HepG2 (cell line): ENCODE measurements around the gene IL4I1. TPM values are rescaled to one million over a fixed set of nuclear protein-coding genes. Genes with fewer than 3 reads are reported as not detected.

ENCODE experiments used
- ATAC-seq: fragments of 200-7000 bp; cut with Tn5 transposase; 3 replicates; pipeline ENCODE4 v1.9.1; 2020; ENCODE audit warnings: mild to moderate bottlenecking, moderate library complexity
- BruUV-seq: library from RNA; stranded (reverse); fragments of 400-500 nt; replicated peaks from 2 replicates; lab custom pipeline; 2021; lab: Mats Ljungman, UMichigan
- CTCF ChIA-PET: fragments of 300-600 bp; formaldehyde crosslinking; extraction: SDS; loops from one replicate; lab custom pipeline; 2021; ENCODE audit warnings: low total read pairs, inconsistent platforms, low intra/inter-chr PET ratio; lab: Yijun Ruan, JAX
- POLR2A ChIA-PET: fragments of 350-600 bp; sonication (Branson Sonifier 250); formaldehyde crosslinking; loops from one replicate; lab custom pipeline; 2020; ENCODE audit warnings: antibody characterized with exemption, inconsistent platforms; lab: Yijun Ruan, JAX
- DNase-seq: peaks from one replicate; pipeline ENCODE4 v3.0.0-alpha.2; 2015; ENCODE audit warnings: low spot score
- FAIRE-seq: peaks from 3 replicates; lab custom pipeline; 2011; peaks lifted over from hg19 to GRCh38; lab: Jason Lieb, UNC
- H2AFZ ChIP-seq: one replicate; pipeline ENCODE4 v1.6.1; 2011; ENCODE audit warnings: low read length, inconsistent platforms
- H3K27ac ChIP-seq: fragments of 300-600 bp; 3 replicates; pipeline ENCODE4 v1.8.0; 2011; ENCODE audit warnings: mixed run types, mild to moderate bottlenecking, mixed read lengths, low read length, inconsistent platforms; ENCODE audit not compliant: insufficient read depth; ENCODE audit errors: extremely low read length
- H3K27me3 ChIP-seq, 2 experiments: fragments of 200-600 bp in 1 of 2; 2 replicates in 1 of 2; 3 replicates in 1 of 2; pipeline versions ENCODE4 v1.6.0 to v1.8.0; 2011; ENCODE audit warnings: low read length in 2 of 2, mild to moderate bottlenecking in 2 of 2, moderate library complexity in 2 of 2, inconsistent platforms in 1 of 2; ENCODE audit not compliant: insufficient read depth in 2 of 2, control insufficient read depth in 1 of 2
- H3K36me3 ChIP-seq, 2 experiments: fragments of 200-600 bp in 1 of 2; replicated peaks in 1 of 2; 2 replicates in 1 of 2; 3 replicates in 1 of 2; pipeline versions ENCODE4 v1.5.1 to v1.8.0; 2011; ENCODE audit warnings: low read length in 2 of 2, inconsistent platforms in 1 of 2; ENCODE audit not compliant: insufficient read depth in 2 of 2, control insufficient read depth in 1 of 2
- H3K4me1 ChIP-seq: 2 replicates; pipeline ENCODE4 v1.5.1; 2012; ENCODE audit warnings: low read length, inconsistent platforms; ENCODE audit not compliant: insufficient read depth
- H3K4me2 ChIP-seq: 2 replicates; pipeline ENCODE4 v1.6.0; 2011; ENCODE audit warnings: low read depth, low read length, inconsistent platforms
- H3K4me3 ChIP-seq, 3 experiments: fragments of 200-600 bp in 1 of 3; sonication (generic), shearing (Covaris generic) in 1 of 3; replicated peaks in 1 of 3; 2 replicates each; pipeline ENCODE4 v1.5.1; 2011 to 2016; ENCODE audit warnings: low read length in 3 of 3, inconsistent platforms in 2 of 3, low read depth in 2 of 3, mild to moderate bottlenecking in 2 of 3, control low read depth in 1 of 3, mixed read lengths in 1 of 3; ENCODE audit not compliant: insufficient read depth in 1 of 3
- H3K79me2 ChIP-seq: one replicate; pipeline ENCODE4 v1.6.1; 2011; ENCODE audit warnings: low read length, inconsistent platforms; ENCODE audit not compliant: insufficient read depth
- H3K9ac ChIP-seq: 2 replicates; pipeline ENCODE4 v1.6.0; 2011; ENCODE audit warnings: mild to moderate bottlenecking, low read depth, low read length, inconsistent platforms; ENCODE audit not compliant: insufficient read depth
- H3K9me3 ChIP-seq: 2 replicates; pipeline ENCODE4 v1.5.1; 2012; ENCODE audit warnings: mild to moderate bottlenecking, low read length
- H4K20me1 ChIP-seq: 2 replicates; pipeline ENCODE4 v1.6.0; 2011; ENCODE audit warnings: inconsistent platforms, mild to moderate bottlenecking, low read length, moderate library complexity; ENCODE audit not compliant: insufficient read depth
- ATF7-NPFF ChIP-seq: sonication (generic); formaldehyde crosslinking; IDR thresholded peaks from 2 replicates; pipeline ENCODE4 v1.8.1; 2023; ENCODE audit warnings: mild to moderate bottlenecking, low read depth, missing genetic modification reagents, moderate library complexity
- BCLAF1 ChIP-seq: fragments of 450-650 bp; IDR thresholded peaks from 2 replicates; pipeline ENCODE4 v1.6.1; 2017; ENCODE audit warnings: mild to moderate bottlenecking
- EZH2 ChIP-seq: conservative IDR thresholded peaks from 2 replicates; pipeline ENCODE4 v1.6.1; 2012; ENCODE audit warnings: mild to moderate bottlenecking, low read depth, low read length, moderate library complexity
- FOXK1 ChIP-seq: sonication (generic); formaldehyde crosslinking; IDR thresholded peaks from 2 replicates; pipeline ENCODE4 v1.4.0; 2020; ENCODE audit warnings: low read depth, missing genetic modification reagents, borderline replicate concordance
- HNRNPK ChIP-seq: fragments of 200-400 bp; formaldehyde crosslinking; IDR thresholded peaks from 2 replicates; pipeline ENCODE4 v1.6.1; 2018; ENCODE audit warnings: low read length, low read depth, moderate library complexity, mild to moderate bottlenecking; ENCODE audit not compliant: poor library complexity, severe bottlenecking
- JARID2 ChIP-seq: sonication (generic); formaldehyde crosslinking; IDR thresholded peaks from 2 replicates; pipeline ENCODE4 v1.8.1; 2023; ENCODE audit warnings: missing genetic modification reagents, inconsistent platforms; ENCODE audit not compliant: insufficient replicate concordance
- KAT8 ChIP-seq: IDR thresholded peaks from 2 replicates; pipeline ENCODE4 v1.6.1; 2016; ENCODE audit warnings: missing genetic modification reagents, missing compliant biosample characterization
- POLR2A ChIP-seq, 2 experiments: IDR thresholded peaks; 2 replicates each; pipeline ENCODE4 v1.6.1; 2011; ENCODE audit warnings: low read depth in 2 of 2, low read length in 2 of 2, mild to moderate bottlenecking in 1 of 2, moderate library complexity in 1 of 2; ENCODE audit not compliant: insufficient read depth in 1 of 2
- SRY ChIP-seq: sonication (generic); formaldehyde crosslinking; IDR thresholded peaks from 2 replicates; pipeline ENCODE4 v1.8.0; 2022; ENCODE audit warnings: mild to moderate bottlenecking, missing genetic modification reagents
- TEAD2 ChIP-seq: sonication (generic); formaldehyde crosslinking; IDR thresholded peaks from 2 replicates; pipeline ENCODE4 v1.9.0; 2021; ENCODE audit warnings: missing genetic modification reagents
- ZFP37 ChIP-seq: sonication (generic); formaldehyde crosslinking; IDR thresholded peaks from 2 replicates; pipeline ENCODE4 v1.4.0; 2020; ENCODE audit warnings: missing genetic modification reagents, borderline replicate concordance
- ZMAT3 ChIP-seq: sonication (generic); formaldehyde crosslinking; conservative IDR thresholded peaks from 2 replicates; pipeline ENCODE4 v1.7.0; 2021; ENCODE audit warnings: missing genetic modification reagents
- ZNF274 ChIP-seq: sonication (generic); formaldehyde crosslinking; IDR thresholded peaks from 2 replicates; pipeline ENCODE4 v1.5.1; 2020; ENCODE audit warnings: mild to moderate bottlenecking, missing genetic modification reagents
- ZNF431 ChIP-seq: sonication (generic); formaldehyde crosslinking; IDR thresholded peaks from 2 replicates; pipeline ENCODE4 v1.9.0; 2022; ENCODE audit warnings: missing genetic modification reagents, low read depth, mild to moderate bottlenecking, borderline replicate concordance
- WGBS: methylation state at CpG from one replicate; pipeline ENCODE4 v1.1.6; 2017; ENCODE audit warnings: low lambda C conversion rate; 5-methylcytosine and 5-hydroxymethylcytosine counted together
- in situ Hi-C: cut with HindIII; loops from 2 replicates; pipeline ENCODE4 v1.10.0; 2017; ENCODE audit warnings: low pct_unique_long_range_greater_than_20kb; ENCODE audit not compliant: extremely low pct_ligation_motif_present
- intact Hi-C: fragments of 100-400 bp; cut with micrococcal nuclease; formaldehyde crosslinking; loops from one replicate; pipeline ENCODE4 v1.10.0; 2022; ENCODE audit not compliant: unreplicated experiment
- polyA plus RNA-seq, 8 experiments: library from polyadenylated mRNA; depleted of rRNA in 3 of 8; stranded (reverse) in 7 of 8; unstranded in 1 of 8; fragments of >200 nt; fragmentation: Illumina TruSeq in 4 of 8; extraction: Trizol in 4 of 8; gene quantifications; 2 replicates each; pipeline versions ENCODE4 v1.2.1 to v1.2.3, GENCODE V29; 2011 to 2016; ENCODE audit warnings: low read depth in 4 of 8, missing spikeins in 1 of 8, mixed read lengths in 1 of 8; ENCODE audit not compliant: insufficient read depth in 1 of 8
- total RNA-seq, 5 experiments: library from RNA; depleted of rRNA; stranded (reverse); fragments of >200 nt; fragmentation: Illumina TruSeq; extraction: Trizol; gene quantifications; 2 replicates each; pipeline ENCODE4 v1.2.3, GENCODE V29; 2016; ENCODE audit warnings: low read depth in 1 of 5
- TF ChIP-seq, protein P1 (sequence below): sonication (generic); formaldehyde crosslinking; IDR thresholded peaks from 2 replicates; pipeline ENCODE4 v1.4.0; 2020; ENCODE audit warnings: missing genetic modification reagents
- TF ChIP-seq, protein P2 (sequence below): sonication (generic); formaldehyde crosslinking; IDR thresholded peaks from 2 replicates; pipeline ENCODE4 v1.8.0; 2022; ENCODE audit warnings: mild to moderate bottlenecking, missing genetic modification reagents

IL4I1 gene
- total and polyA plus RNA-seq, 2 of the 13 experiments (the other 11 are each of a cell fraction or from before 2014, with no cell fraction given), result not detected

- in situ Hi-C loops, result loop anchor here (5.0 kb wide), 1 partner anchor 41 kb away; no protein-coding TSS in a partner anchor
- no peak for TF ChIP-seq BCLAF1
- no peak for TF ChIP-seq ZNF274 (CRISPR knock-in tag)
- no peak for TF ChIP-seq ZFP37 (CRISPR knock-in tag)
- TF ChIP-seq KAT8, result no peak
- TF ChIP-seq JARID2 (CRISPR knock-in tag), result no peak
- TF ChIP-seq ZNF431 (CRISPR knock-in tag), result no peak
- TF ChIP-seq POLR2A (IDR thresholded peaks at IDR 0.05; ENCODE audit: insufficient read depth in 1 of 2, low read depth in 2 of 2, low read length in 2 of 2), result no peak
- no peak for TF ChIP-seq SRY (CRISPR knock-in tag)
- TF ChIP-seq, protein P1, sequence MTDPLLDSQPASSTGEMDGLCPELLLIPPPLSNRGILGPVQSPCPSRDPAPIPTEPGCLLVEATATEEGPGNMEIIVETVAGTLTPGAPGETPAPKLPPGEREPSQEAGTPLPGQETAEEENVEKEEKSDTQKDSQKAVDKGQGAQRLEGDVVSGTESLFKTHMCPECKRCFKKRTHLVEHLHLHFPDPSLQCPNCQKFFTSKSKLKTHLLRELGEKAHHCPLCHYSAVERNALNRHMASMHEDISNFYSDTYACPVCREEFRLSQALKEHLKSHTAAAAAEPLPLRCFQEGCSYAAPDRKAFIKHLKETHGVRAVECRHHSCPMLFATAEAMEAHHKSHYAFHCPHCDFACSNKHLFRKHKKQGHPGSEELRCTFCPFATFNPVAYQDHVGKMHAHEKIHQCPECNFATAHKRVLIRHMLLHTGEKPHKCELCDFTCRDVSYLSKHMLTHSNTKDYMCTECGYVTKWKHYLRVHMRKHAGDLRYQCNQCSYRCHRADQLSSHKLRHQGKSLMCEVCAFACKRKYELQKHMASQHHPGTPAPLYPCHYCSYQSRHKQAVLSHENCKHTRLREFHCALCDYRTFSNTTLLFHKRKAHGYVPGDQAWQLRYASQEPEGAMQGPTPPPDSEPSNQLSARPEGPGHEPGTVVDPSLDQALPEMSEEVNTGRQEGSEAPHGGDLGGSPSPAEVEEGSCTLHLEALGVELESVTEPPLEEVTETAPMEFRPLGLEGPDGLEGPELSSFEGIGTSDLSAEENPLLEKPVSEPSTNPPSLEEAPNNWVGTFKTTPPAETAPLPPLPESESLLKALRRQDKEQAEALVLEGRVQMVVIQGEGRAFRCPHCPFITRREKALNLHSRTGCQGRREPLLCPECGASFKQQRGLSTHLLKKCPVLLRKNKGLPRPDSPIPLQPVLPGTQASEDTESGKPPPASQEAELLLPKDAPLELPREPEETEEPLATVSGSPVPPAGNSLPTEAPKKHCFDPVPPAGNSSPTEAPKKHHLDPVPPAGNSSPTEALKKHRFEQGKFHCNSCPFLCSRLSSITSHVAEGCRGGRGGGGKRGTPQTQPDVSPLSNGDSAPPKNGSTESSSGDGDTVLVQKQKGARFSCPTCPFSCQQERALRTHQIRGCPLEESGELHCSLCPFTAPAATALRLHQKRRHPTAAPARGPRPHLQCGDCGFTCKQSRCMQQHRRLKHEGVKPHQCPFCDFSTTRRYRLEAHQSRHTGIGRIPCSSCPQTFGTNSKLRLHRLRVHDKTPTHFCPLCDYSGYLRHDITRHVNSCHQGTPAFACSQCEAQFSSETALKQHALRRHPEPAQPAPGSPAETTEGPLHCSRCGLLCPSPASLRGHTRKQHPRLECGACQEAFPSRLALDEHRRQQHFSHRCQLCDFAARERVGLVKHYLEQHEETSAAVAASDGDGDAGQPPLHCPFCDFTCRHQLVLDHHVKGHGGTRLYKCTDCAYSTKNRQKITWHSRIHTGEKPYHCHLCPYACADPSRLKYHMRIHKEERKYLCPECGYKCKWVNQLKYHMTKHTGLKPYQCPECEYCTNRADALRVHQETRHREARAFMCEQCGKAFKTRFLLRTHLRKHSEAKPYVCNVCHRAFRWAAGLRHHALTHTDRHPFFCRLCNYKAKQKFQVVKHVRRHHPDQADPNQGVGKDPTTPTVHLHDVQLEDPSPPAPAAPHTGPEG, result no peak
- TF ChIP-seq EZH2, result no peak
- TF ChIP-seq ATF7-NPFF (CRISPR knock-in tag), result no peak
- no peak for TF ChIP-seq ZMAT3 (CRISPR knock-in tag)
- TF ChIP-seq HNRNPK, result no peak
- TF ChIP-seq, protein P2, sequence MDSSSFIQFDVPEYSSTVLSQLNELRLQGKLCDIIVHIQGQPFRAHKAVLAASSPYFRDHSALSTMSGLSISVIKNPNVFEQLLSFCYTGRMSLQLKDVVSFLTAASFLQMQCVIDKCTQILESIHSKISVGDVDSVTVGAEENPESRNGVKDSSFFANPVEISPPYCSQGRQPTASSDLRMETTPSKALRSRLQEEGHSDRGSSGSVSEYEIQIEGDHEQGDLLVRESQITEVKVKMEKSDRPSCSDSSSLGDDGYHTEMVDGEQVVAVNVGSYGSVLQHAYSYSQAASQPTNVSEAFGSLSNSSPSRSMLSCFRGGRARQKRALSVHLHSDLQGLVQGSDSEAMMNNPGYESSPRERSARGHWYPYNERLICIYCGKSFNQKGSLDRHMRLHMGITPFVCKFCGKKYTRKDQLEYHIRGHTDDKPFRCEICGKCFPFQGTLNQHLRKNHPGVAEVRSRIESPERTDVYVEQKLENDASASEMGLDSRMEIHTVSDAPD (CRISPR knock-in tag), result no peak
- no peak for TF ChIP-seq TEAD2 (CRISPR knock-in tag)
- no peak for TF ChIP-seq FOXK1
Observed at GRCh38 chr19:49936549-49936948, 39.9 kb upstream of the IL4I1 start.

More at GRCh38 chr19:49936549-49936948, 39.9 kb upstream of the IL4I1 start:
- no peak overlapping the region for H3K9ac ChIP-seq
- BruUV-seq, result no TSS peak
- H3K27ac ChIP-seq, result no peak overlapping the region
- no peak overlapping the region for H3K4me3 ChIP-seq
- ChIA-PET POLR2A (no interaction called here), CTCF (interaction anchor here (3.2 kb wide), 1 partner anchor 47 kb away, joined by 91 read pairs; no protein-coding TSS in a partner anchor)
- no peaks in the 10 kb centered on the region for H3K79me2 ChIP-seq
- no peak overlapping the region for H3K4me2 ChIP-seq
- no peaks in the 10 kb centered on the region for H4K20me1 ChIP-seq
- intact Hi-C loops, result no loop called here
- FAIRE-seq, result no peak
- peaks cover 33% of the 10 kb centered on the region for H3K4me1 ChIP-seq
- no peak for DNase-seq
- H2AFZ ChIP-seq, result no peak overlapping the region
- H3K9me3 ChIP-seq, result no peaks in the 10 kb centered on the region
- ATAC-seq, result no peak
- WGBS, result 9% methylated on average over 5 of the region's 5 CpGs
- peaks cover 0 to 3% of the 10 kb centered on the region in 2 experiments; a peak in 1 of 5 replicates for H3K36me3 ChIP-seq
- H3K27me3 ChIP-seq, result no peaks in the 10 kb centered on the region
